Skeletal muscle tissue (tissue), 4 donors: ENCODE results near the gene CALM3. TPM values are rescaled to one million over a fixed set of nuclear protein-coding genes. Genes with fewer than 3 reads are reported as not detected.

Experiments
- H3K27ac ChIP-seq: one replicate; pipeline ENCODE4 v1.7.0; 2013; ENCODE audit warnings: mild to moderate bottlenecking, low read depth, low read length, inconsistent platforms
- H3K27me3 ChIP-seq, 3 donors: one replicate each; pipeline ENCODE4 v1.7.0; 2013; ENCODE audit warnings: low read length in 3 of 3; ENCODE audit not compliant: control insufficient read depth in 3 of 3, insufficient read depth in 3 of 3
- H3K36me3 ChIP-seq, 3 donors: one replicate each; pipeline ENCODE4 v1.7.0; 2013; ENCODE audit warnings: low read length in 3 of 3; ENCODE audit not compliant: control insufficient read depth in 3 of 3, insufficient read depth in 3 of 3
- H3K4me1 ChIP-seq, 3 donors: one replicate each; pipeline ENCODE4 v1.7.0; 2013; ENCODE audit warnings: low read length in 3 of 3, mild to moderate bottlenecking in 3 of 3; ENCODE audit not compliant: control insufficient read depth in 3 of 3, insufficient read depth in 3 of 3
- H3K4me3 ChIP-seq, 3 donors: one replicate each; pipeline ENCODE4 v1.7.0; 2013; ENCODE audit warnings: low read length in 3 of 3
- H3K9ac ChIP-seq, 3 donors: one replicate each; pipeline ENCODE4 v1.7.0; 2013; ENCODE audit warnings: low read length in 3 of 3, mild to moderate bottlenecking in 3 of 3, moderate library complexity in 2 of 3, low read depth in 1 of 3
- H3K9me3 ChIP-seq, 3 donors: one replicate each; pipeline ENCODE4 v1.7.0; 2013; ENCODE audit warnings: low read length in 3 of 3; ENCODE audit not compliant: control insufficient read depth in 3 of 3
- total RNA-seq: library from RNA; depleted of rRNA; stranded (reverse); fragments of >200 nt; gene quantifications from one replicate; pipeline ENCODE4 v1.2.3, GENCODE V29; 2014
- donor health status: Osteomylitis.

Gene CALM3
- total RNA-seq, 1 donor from 2014 or later, result 55.3 TPM

GRCh38 chr19:46644720-46645119, 43.6 kb downstream of the CALM3 start:
- peaks cover 31 to 33% (median 32%) of the 10 kb centered on the region in 3 donors for H3K27me3 ChIP-seq
- H3K9ac ChIP-seq, result no peak overlapping the region
- peaks cover 0 to 2% (median 2%) of the 10 kb centered on the region in 3 donors for H3K9me3 ChIP-seq
- H3K27ac ChIP-seq, result no peak overlapping the region
- H3K4me3 ChIP-seq, result no peak overlapping the region
- no peaks in the 10 kb centered on the region for H3K36me3 ChIP-seq
- H3K4me1 ChIP-seq, result peaks cover 2 to 4% (median 3%) of the 10 kb centered on the region in 3 donors

- Histone ChIP-seq H3K4me1 (no peaks in the 10 kb centered on the region), H3K9ac (no peak overlapping the region), H3K36me3 (no peaks in the 10 kb centered on the region), H3K27me3 (peaks cover 23 to 28% (median 24%) of the 10 kb centered on the region in 3 donors), H3K27ac (no peak overlapping the region), H3K9me3 (peaks cover 0 to 2% (median 2%) of the 10 kb centered on the region in 3 donors), H3K4me3 (no peak overlapping the region)
Observed at GRCh38 chr19:46646402-46646801, 45.3 kb downstream of the CALM3 start.

GRCh38 chr19:46648060-46648960, 47.2 kb downstream of the CALM3 start:
- Histone ChIP-seq H3K4me1 (no peaks in the 10 kb centered on the region), H3K27ac (no peak overlapping the region), H3K27me3 (peaks cover 23 to 36% (median 24%) of the 10 kb centered on the region in 3 donors)

GRCh38 chr19:46648961-46649960, 48.1 kb downstream of the CALM3 start:
- no peak overlapping the region for H3K27ac ChIP-seq
- no peaks in the 10 kb centered on the region for H3K36me3 ChIP-seq
- no peak overlapping the region for H3K9ac ChIP-seq
- H3K27me3 ChIP-seq, result peaks cover 23 to 41% (median 24%) of the 10 kb centered on the region in 3 donors
- no peak overlapping the region for H3K4me3 ChIP-seq
- H3K9me3 ChIP-seq, result peaks cover 0 to 2% (median 2%) of the 10 kb centered on the region in 3 donors
- no peaks in the 10 kb centered on the region for H3K4me1 ChIP-seq

More at GRCh38 chr19:46648060-46648960, 47.2 kb downstream of the CALM3 start:
- Histone ChIP-seq H3K9me3 (peaks cover 0 to 2% (median 2%) of the 10 kb centered on the region in 3 donors), H3K4me3 (no peak overlapping the region), H3K36me3 (no peaks in the 10 kb centered on the region), H3K9ac (no peak overlapping the region)

GRCh38 chr19:46650445-46650844, 49.3 kb downstream of the CALM3 start:
- no peak overlapping the region for H3K4me3 ChIP-seq
- peaks cover 23 to 38% (median 24%) of the 10 kb centered on the region in 3 donors for H3K27me3 ChIP-seq
- H3K36me3 ChIP-seq, result no peaks in the 10 kb centered on the region
- no peak overlapping the region for H3K9ac ChIP-seq
- no peaks in the 10 kb centered on the region for H3K4me1 ChIP-seq
- peaks cover 0 to 2% (median 2%) of the 10 kb centered on the region in 3 donors for H3K9me3 ChIP-seq
- H3K27ac ChIP-seq, result no peak overlapping the region

GRCh38 chr19:46654621-46655152, 53.6 kb downstream of the CALM3 start:
- H3K4me1 ChIP-seq, result peaks cover 3 to 7% (median 5%) of the 10 kb centered on the region in 3 donors
- H3K4me3 ChIP-seq, result no peak overlapping the region
- H3K36me3 ChIP-seq, result no peaks in the 10 kb centered on the region
- no peaks in the 10 kb centered on the region for H3K9me3 ChIP-seq
- no peak overlapping the region for H3K9ac ChIP-seq
- H3K27me3 ChIP-seq, result peaks cover 10 to 33% (median 17%) of the 10 kb centered on the region in 3 donors
- no peak overlapping the region for H3K27ac ChIP-seq

- no peak overlapping the region for H3K9ac ChIP-seq
- H3K4me1 ChIP-seq, result peaks cover 13 to 20% (median 17%) of the 10 kb centered on the region in 3 donors
- H3K36me3 ChIP-seq, result no peaks in the 10 kb centered on the region
- H3K9me3 ChIP-seq, result no peaks in the 10 kb centered on the region
- peaks cover 16 to 32% (median 18%) of the 10 kb centered on the region in 3 donors for H3K27me3 ChIP-seq
- H3K27ac ChIP-seq, result no peak overlapping the region
- no peak overlapping the region for H3K4me3 ChIP-seq
Observed at GRCh38 chr19:46656541-46656940, 55.4 kb downstream of the CALM3 start.

GRCh38 chr19:46659151-46660007, 58.2 kb downstream of the CALM3 start:
- Histone ChIP-seq H3K36me3 (no peaks in the 10 kb centered on the region), H3K27me3 (peaks cover 16 to 21% (median 18%) of the 10 kb centered on the region in 3 donors), H3K4me3 (peak overlapping the region; percentile 45 to 67 (median 60)), H3K27ac (no peak overlapping the region), H3K4me1 (peaks cover 19 to 26% (median 20%) of the 10 kb centered on the region in 3 donors), H3K9me3 (no peaks in the 10 kb centered on the region), H3K9ac (peak overlapping the region in 2 of 3 donors; percentile 25 to 43)
